ENCODE measurements around the gene RAB31.

RAB31 gene

GRCh38 chr18:9749611-9750010 is 41.5 kb downstream of the RAB31 start:
- Histone ChIP-seq H3K36me3 (ENCODE audit: control insufficient read depth, insufficient read depth, low read length) (no peaks in the 10 kb centered on the region), H3K27ac (peak overlapping the region; percentile 51), H3K4me1 (peaks cover 13% of the 10 kb centered on the region), H3K27me3 (ENCODE audit: control insufficient read depth, insufficient read depth, low read length) (no peaks in the 10 kb centered on the region), H3K79me2 (no peaks in the 10 kb centered on the region), H3K4me3 (ENCODE audit: low read depth, low read length) (peak overlapping the region; percentile 3), H2AFZ (peak overlapping the region; percentile 63), H3K4me2 (ENCODE audit: low read length) (peak overlapping the region; percentile 34), H3K9me3 (ENCODE audit: control insufficient read depth, low read length) (no peaks in the 10 kb centered on the region), H3K9ac (no peak overlapping the region)
- no peak for TF ChIP-seq CTCF (IDR thresholded peaks at IDR 0.05)

GRCh38 chr18:9750112-9750511 is 42.0 kb downstream of the RAB31 start:
- Histone ChIP-seq H3K4me1 (peaks cover 13% of the 10 kb centered on the region), H3K27ac (peak overlapping the region; percentile 51), H3K4me3 (ENCODE audit: low read depth, low read length) (peak overlapping the region; percentile 3), H3K4me2 (ENCODE audit: low read length) (peak overlapping the region; percentile 34), H3K36me3 (ENCODE audit: control insufficient read depth, insufficient read depth, low read length) (no peaks in the 10 kb centered on the region), H3K79me2 (no peaks in the 10 kb centered on the region), H3K27me3 (ENCODE audit: control insufficient read depth, insufficient read depth, low read length) (no peaks in the 10 kb centered on the region), H3K9ac (no peak overlapping the region), H2AFZ (peak overlapping the region; percentile 63), H3K9me3 (ENCODE audit: control insufficient read depth, low read length) (no peaks in the 10 kb centered on the region)
- TF ChIP-seq CTCF (IDR thresholded peaks at IDR 0.05): no peak

- no peaks in the 10 kb centered on the region for H3K27me3 ChIP-seq (ENCODE audit: control insufficient read depth, insufficient read depth, low read length)
- no peak overlapping the region for H3K9ac ChIP-seq
- H3K9me3 ChIP-seq (ENCODE audit: control insufficient read depth, low read length): no peaks in the 10 kb centered on the region
- peak overlapping the region; percentile 51 for H3K27ac ChIP-seq
- H3K4me2 ChIP-seq (ENCODE audit: low read length): peak overlapping the region; percentile 34
- H3K79me2 ChIP-seq: no peaks in the 10 kb centered on the region
- peak overlapping the region; percentile 3 for H3K4me3 ChIP-seq (ENCODE audit: low read depth, low read length)
- no peaks in the 10 kb centered on the region for H3K36me3 ChIP-seq (ENCODE audit: control insufficient read depth, insufficient read depth, low read length)
- no peak for TF ChIP-seq CTCF (IDR thresholded peaks at IDR 0.05)
- peak overlapping the region; percentile 63 for H2AFZ ChIP-seq
- peaks cover 13% of the 10 kb centered on the region for H3K4me1 ChIP-seq
These were observed 42.7 kb downstream of the RAB31 start for GRCh38 chr18:9750606-9751304.

- H3K36me3 ChIP-seq (ENCODE audit: control insufficient read depth, insufficient read depth, low read length): no peaks in the 10 kb centered on the region
These were observed 43.4 kb downstream of the RAB31 start for GRCh38 chr18:9751371-9752031.

More at GRCh38 chr18:9751371-9752031, 43.4 kb downstream of the RAB31 start:
- no peaks in the 10 kb centered on the region for H3K27me3 ChIP-seq (ENCODE audit: control insufficient read depth, insufficient read depth, low read length)
- no peak for TF ChIP-seq CTCF (IDR thresholded peaks at IDR 0.05)
- H2AFZ ChIP-seq: no peak overlapping the region
- no peak overlapping the region for H3K4me2 ChIP-seq (ENCODE audit: low read length)
- H3K9me3 ChIP-seq (ENCODE audit: control insufficient read depth, low read length): no peaks in the 10 kb centered on the region
- H3K4me1 ChIP-seq: peaks cover 13% of the 10 kb centered on the region
- no peak overlapping the region for H3K27ac ChIP-seq
- H3K79me2 ChIP-seq: no peaks in the 10 kb centered on the region
- no peak overlapping the region for H3K4me3 ChIP-seq (ENCODE audit: low read depth, low read length)
- no peak overlapping the region for H3K9ac ChIP-seq
